ENCODE measurements around the gene SLC25A22. TPM values are rescaled to one million over a fixed set of nuclear protein-coding genes. Genes with fewer than 3 reads are reported as not detected.

The SLC25A22 gene
- total and polyA plus RNA-seq, 7 donors: 3.8 to 26.4 (median 7.2) TPM

DNA sequence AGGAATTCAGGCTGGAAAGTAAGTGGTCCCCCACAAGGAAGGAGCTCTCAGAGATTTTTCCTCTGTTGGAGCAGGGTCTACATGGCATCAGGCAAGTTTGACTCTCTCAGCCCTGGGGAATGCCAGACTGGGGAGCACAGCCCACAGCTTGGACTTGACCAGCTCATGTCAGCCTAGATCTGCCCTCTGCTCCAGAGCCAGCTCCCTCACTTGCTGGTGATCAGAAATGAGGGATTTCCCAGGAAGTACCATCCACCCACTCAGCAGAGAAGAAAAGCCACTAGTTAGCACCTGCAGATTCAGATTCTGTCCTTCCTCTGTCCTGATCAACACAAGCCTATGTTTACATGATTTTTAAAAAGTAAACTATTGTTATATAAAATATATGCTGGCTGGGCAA is 37.8 kb downstream of the SLC25A22 start:
- peaks cover 20 to 94% (median 46%) of the 10 kb centered on the region in 4 donors for H3K36me3 ChIP-seq
- no peak for DNase-seq
- H3K27me3 ChIP-seq: no peaks in the 10 kb centered on the region
- intact Hi-C loops (cut with DNase I): no loop called here
- no peak overlapping the region for H3K4me3 ChIP-seq
- no peak overlapping the region for H3K27ac ChIP-seq
- no peaks in the 10 kb centered on the region for H3K4me1 ChIP-seq
- H3K9me3 ChIP-seq: no peaks in the 10 kb centered on the region
- no peak for TF ChIP-seq POLR2AphosphoS5 (IDR thresholded peaks at IDR 0.05)
- TF ChIP-seq POLR2A (IDR thresholded peaks at IDR 0.05): no peak
- TF ChIP-seq EP300 (IDR thresholded peaks at IDR 0.05): no peak
- TF ChIP-seq CTCF (IDR thresholded peaks at IDR 0.05): no peak

DNA sequence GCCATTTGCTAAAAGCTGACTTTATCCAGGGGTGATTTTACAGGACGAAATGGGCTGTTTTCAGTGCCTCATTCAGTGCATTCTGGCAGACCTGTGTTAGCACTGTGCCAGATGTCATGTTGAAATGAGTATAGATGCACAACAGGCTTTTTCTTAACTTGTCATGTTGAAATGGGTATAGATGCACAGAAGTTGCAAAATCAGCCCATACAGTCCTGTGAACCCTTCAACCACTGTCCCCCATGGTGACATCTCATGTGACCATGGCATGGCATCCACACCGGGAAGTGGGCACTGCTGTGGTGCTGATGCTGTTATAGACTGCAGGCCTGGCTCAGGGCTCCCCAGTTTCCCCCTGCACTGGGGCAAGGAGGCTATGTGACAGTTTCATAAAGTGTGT is 48.4 kb downstream of the SLC25A22 start:
- TF ChIP-seq POLR2AphosphoS5 (IDR thresholded peaks at IDR 0.05) (no peak), EP300 (IDR thresholded peaks at IDR 0.05) (no peak), CTCF (IDR thresholded peaks at IDR 0.05) (no peak), POLR2A (IDR thresholded peaks at IDR 0.05) (no peak)
- H3K9me3 ChIP-seq: no peaks in the 10 kb centered on the region
- no peaks in the 10 kb centered on the region for H3K27me3 ChIP-seq
- peaks cover 0 to 30% (median 22%) of the 10 kb centered on the region in 4 donors for H3K4me1 ChIP-seq
- no peak for DNase-seq
- no peaks in the 10 kb centered on the region for H3K36me3 ChIP-seq
- intact Hi-C loops (cut with DNase I): loop anchor here (5.0 kb wide), 1 partner anchor 48 kb away; the partner anchor contains the start of gene SLC25A22
- no peak overlapping the region for H3K4me3 ChIP-seq
- no peak overlapping the region for H3K27ac ChIP-seq
- 61 to 75% methylated on average over 2 of the region's 2 CpGs for WGBS, 2 donors

- intact Hi-C loops (cut with DNase I): loop anchor here (5.0 kb wide), 1 partner anchor 49 kb away; the partner anchor contains the start of gene SLC25A22
- 3 to 4% methylated on average over 18 of the region's 18 CpGs for WGBS, 2 donors
- H3K27me3 ChIP-seq: no peaks in the 10 kb centered on the region
- H3K36me3 ChIP-seq: no peaks in the 10 kb centered on the region
- H3K4me3 ChIP-seq: peak overlapping the region; percentile 76 to 99 (median 97)
- H3K27ac ChIP-seq: peak overlapping the region; percentile 82 to 89 (median 87)
- no peak for TF ChIP-seq POLR2AphosphoS5 (IDR thresholded peaks at IDR 0.05)
- TF ChIP-seq EP300 (IDR thresholded peaks at IDR 0.05): no peak
- TF ChIP-seq CTCF (IDR thresholded peaks at IDR 0.05): no peak
- no peak for TF ChIP-seq POLR2A (IDR thresholded peaks at IDR 0.05)
- H3K4me1 ChIP-seq: peaks cover 0 to 30% (median 22%) of the 10 kb centered on the region in 4 donors
- H3K9me3 ChIP-seq: no peaks in the 10 kb centered on the region
- DNase-seq: peak; percentile 64
These were observed 50.1 kb downstream of the SLC25A22 start for GRCh38 chr11:748007-748359.

DNA sequence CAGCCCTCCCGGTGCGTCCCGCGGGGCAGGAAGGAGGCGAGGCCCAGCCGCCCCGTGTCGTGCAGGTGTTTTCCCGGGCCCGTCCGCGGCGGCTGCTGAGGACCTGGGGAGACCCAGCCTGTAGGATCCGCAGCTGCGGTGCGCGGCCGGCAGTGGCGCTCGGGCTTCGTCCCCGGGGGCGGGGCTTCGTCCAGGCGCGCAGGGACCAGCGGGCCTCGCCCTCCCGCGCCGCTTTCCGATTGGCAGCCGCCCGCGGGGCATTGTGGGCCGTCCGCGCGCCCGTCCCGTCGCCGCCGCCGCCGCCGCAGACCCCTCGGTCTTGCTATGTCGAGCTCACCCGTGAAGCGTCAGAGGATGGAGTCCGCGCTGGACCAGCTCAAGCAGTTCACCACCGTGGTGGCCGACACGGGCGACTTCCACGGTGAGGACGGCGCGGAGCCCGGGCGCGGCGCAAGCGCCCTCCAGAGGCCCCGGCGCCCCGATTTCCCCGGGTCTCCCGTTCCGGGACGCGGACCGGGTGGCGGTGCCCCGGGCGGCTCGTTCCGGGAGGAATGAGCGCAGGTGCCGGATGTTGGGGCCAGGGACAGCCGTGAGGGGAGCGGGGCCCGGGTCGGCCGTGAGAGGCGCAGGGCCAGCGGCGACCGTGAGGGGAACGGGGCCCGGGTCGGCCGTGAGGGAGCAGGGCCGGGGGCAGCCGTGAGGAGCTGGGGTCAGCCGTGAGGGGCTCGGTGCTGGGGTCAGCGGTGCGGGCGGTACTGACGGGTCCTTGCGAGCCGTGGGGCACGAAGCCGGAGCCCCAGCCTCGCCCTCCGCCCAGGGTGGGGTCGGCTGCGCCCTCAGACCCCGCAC is 50.7 kb downstream of the SLC25A22 start, which contains the start of gene TALDO1:
Gene TALDO1, plus strand, starts transcription at position 307 of the 849 bp plus-strand sequence. Its CDS starts 18 bp downstream, at position 325.
- TF ChIP-seq POLR2A (IDR thresholded peaks at IDR 0.05): peak; percentile 16 to 41
- peak; percentile 39 to 90 (median 69) for TF ChIP-seq POLR2AphosphoS5 (IDR thresholded peaks at IDR 0.05)
- TF ChIP-seq CTCF (IDR thresholded peaks at IDR 0.05): peak in 1 of 4 experiments; percentile 20
- TF ChIP-seq EP300 (IDR thresholded peaks at IDR 0.05): no peak

More for the DNA sequence above, 50.7 kb downstream of the SLC25A22 start, which contains the start of gene TALDO1:
- Histone ChIP-seq H3K4me3 (peak within 1 kb of the TSS; percentile 76 to 99 (median 97)), H3K27ac (peak within 1 kb of the TSS; percentile 82 to 89 (median 87)), H3K27me3 (no peaks in the 10 kb centered on the region), H3K36me3 (no peaks in the 10 kb centered on the region), H3K9me3 (no peaks in the 10 kb centered on the region), H3K4me1 (peaks cover 0 to 30% (median 22%) of the 10 kb centered on the region in 4 donors)
- WGBS, 2 donors: 0% methylated on average over 112 of the region's 112 CpGs
- intact Hi-C loops (cut with DNase I): loop anchor here (5.0 kb wide), 1 partner anchor 50 kb away; the partner anchor contains the start of gene SLC25A22
- DNase-seq: peak; percentile 95
